ENCODE data around the gene C1QTNF6.

The C1QTNF6 gene

DNA sequence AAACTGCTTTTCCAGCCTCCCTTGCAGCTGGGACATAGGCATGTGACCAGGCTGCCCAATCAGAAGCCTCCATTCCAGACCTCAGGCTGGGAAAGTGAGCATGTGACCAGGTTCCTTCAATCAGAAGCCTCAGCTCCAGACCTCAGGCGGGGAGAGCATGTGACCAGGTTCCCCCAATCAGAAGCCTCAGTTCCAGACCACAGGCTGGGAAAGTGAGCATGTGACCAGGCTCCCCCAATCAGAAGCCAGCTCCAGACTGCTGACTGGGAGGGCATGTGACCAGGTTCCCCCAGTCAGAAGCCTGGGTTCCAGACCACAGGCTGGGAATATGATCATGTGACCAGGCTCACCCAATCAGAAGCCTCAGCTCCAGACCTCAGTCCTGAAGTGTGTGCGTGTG lies 26.6 kb downstream of the C1QTNF6 start:
- Mint-ChIP-seq H3K27ac (peak overlapping the region; percentile 98), H3K9me3 (no peaks in the 10 kb centered on the region), H3K36me3 (ENCODE audit: low read depth) (no peaks in the 10 kb centered on the region), H3K27me3 (peaks cover 7% of the 10 kb centered on the region), H3K4me3 (peak overlapping the region; percentile 72), H3K4me1 (ENCODE audit: low read depth) (peaks cover 95% of the 10 kb centered on the region)

GRCh38 chr22:37160027-37160426 lies 28.0 kb downstream of the C1QTNF6 start:
- Mint-ChIP-seq H3K27ac (no peak overlapping the region), H3K27me3 (peaks cover 7% of the 10 kb centered on the region), H3K4me1 (ENCODE audit: low read depth) (peaks cover 94% of the 10 kb centered on the region), H3K36me3 (ENCODE audit: low read depth) (no peaks in the 10 kb centered on the region), H3K4me3 (no peak overlapping the region), H3K9me3 (no peaks in the 10 kb centered on the region)

GRCh38 chr22:37158963-37159290 lies 29.1 kb downstream of the C1QTNF6 start:
- H3K36me3 Mint-ChIP-seq (ENCODE audit: low read depth), result no peaks in the 10 kb centered on the region
- H3K27ac Mint-ChIP-seq, result no peak overlapping the region
- no peaks in the 10 kb centered on the region for H3K9me3 Mint-ChIP-seq
- H3K4me3 Mint-ChIP-seq, result no peak overlapping the region
- H3K4me1 Mint-ChIP-seq (ENCODE audit: low read depth), result peaks cover 88% of the 10 kb centered on the region
- H3K27me3 Mint-ChIP-seq, result peaks cover 7% of the 10 kb centered on the region

- no peaks in the 10 kb centered on the region for H3K9me3 Mint-ChIP-seq
- H3K27ac Mint-ChIP-seq, result peak overlapping the region; percentile 48
- peaks cover 76% of the 10 kb centered on the region for H3K4me1 Mint-ChIP-seq (ENCODE audit: low read depth)
- H3K4me3 Mint-ChIP-seq, result no peak overlapping the region
- H3K36me3 Mint-ChIP-seq (ENCODE audit: low read depth), result no peaks in the 10 kb centered on the region
- H3K27me3 Mint-ChIP-seq, result peaks cover 7% of the 10 kb centered on the region
Observed at GRCh38 chr22:37157516-37158285, 30.3 kb downstream of the C1QTNF6 start.

DNA sequence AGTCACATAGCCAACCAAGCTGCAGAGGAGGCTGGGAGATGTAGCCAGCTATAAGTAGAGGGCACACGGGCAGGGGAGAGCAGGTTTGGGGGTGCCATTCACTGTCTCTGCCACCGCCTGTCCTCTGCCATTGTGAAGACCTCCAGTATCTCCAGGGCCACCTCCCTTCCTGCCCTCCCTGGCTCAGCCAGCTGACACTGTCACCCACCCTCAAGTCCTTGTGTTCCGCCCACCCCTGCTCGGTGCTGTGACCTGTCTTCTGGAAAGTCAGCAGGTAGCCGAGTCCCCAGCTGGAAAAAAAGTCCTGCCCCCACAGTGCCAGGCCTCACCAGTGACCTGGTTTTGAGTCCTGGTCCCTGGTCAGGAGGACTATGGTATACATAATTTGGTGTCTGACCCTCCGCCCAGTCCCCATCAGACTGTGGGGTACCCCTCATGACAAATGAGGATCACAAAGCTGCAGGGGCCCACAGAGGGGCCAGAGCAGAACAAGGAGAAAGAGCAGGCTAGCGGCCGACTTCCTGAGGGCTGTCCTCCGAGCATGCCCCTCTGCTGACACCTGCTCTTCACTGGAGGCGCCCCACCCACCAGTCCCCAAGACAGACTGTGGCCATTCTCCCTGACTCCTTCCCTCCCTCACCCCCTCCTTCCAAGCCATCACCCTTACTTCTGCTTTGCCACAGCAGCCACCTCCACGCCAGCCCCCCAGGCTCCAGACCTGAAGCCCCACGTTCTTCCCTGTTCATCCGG lies 31.2 kb downstream of the C1QTNF6 start:
- peak overlapping the region; percentile 48 for H3K27ac Mint-ChIP-seq
- no peaks in the 10 kb centered on the region for H3K36me3 Mint-ChIP-seq (ENCODE audit: low read depth)
- no peaks in the 10 kb centered on the region for H3K9me3 Mint-ChIP-seq
- peaks cover 7% of the 10 kb centered on the region for H3K27me3 Mint-ChIP-seq
- no peak overlapping the region for H3K4me3 Mint-ChIP-seq
- peaks cover 72% of the 10 kb centered on the region for H3K4me1 Mint-ChIP-seq (ENCODE audit: low read depth)

GRCh38 chr22:37155971-37156370 lies 32.1 kb downstream of the C1QTNF6 start:
- H3K27me3 Mint-ChIP-seq, result peaks cover 7% of the 10 kb centered on the region
- peaks cover 70% of the 10 kb centered on the region for H3K4me1 Mint-ChIP-seq (ENCODE audit: low read depth)
- H3K36me3 Mint-ChIP-seq (ENCODE audit: low read depth), result no peaks in the 10 kb centered on the region
- no peak overlapping the region for H3K4me3 Mint-ChIP-seq
- peaks cover under 1% of the 10 kb centered on the region for H3K9me3 Mint-ChIP-seq
- no peak overlapping the region for H3K27ac Mint-ChIP-seq

- Mint-ChIP-seq H3K4me3 (no peak overlapping the region), H3K9me3 (peaks cover 4% of the 10 kb centered on the region), H3K36me3 (ENCODE audit: low read depth) (no peaks in the 10 kb centered on the region), H3K27me3 (peaks cover 7% of the 10 kb centered on the region), H3K27ac (peak overlapping the region; percentile 36), H3K4me1 (ENCODE audit: low read depth) (peaks cover 70% of the 10 kb centered on the region)
Observed at GRCh38 chr22:37154925-37155712, 32.9 kb downstream of the C1QTNF6 start.

DNA sequence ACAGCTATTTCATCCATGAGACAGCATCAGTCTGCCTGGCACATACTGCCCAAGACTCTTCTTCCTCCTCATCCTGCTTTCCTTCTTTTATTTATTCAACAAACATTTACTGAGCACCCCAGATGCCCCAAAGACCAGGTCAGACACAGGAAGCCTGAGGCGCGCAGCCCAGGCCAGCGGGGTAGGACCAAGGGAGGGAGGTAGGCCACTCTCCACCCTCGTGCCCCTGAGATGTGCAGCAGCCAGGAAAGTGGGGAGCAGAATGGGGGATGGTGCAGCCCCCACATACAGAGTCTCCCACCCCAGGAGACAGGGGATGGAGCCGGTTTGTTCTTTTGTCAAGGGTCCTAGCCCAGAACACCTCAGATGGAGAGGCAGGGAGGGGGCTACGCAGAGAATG lies 34.1 kb downstream of the C1QTNF6 start:
- Mint-ChIP-seq H3K36me3 (ENCODE audit: low read depth) (no peaks in the 10 kb centered on the region), H3K4me3 (no peak overlapping the region), H3K9me3 (peaks cover 4% of the 10 kb centered on the region), H3K27ac (no peak overlapping the region), H3K4me1 (ENCODE audit: low read depth) (peaks cover 66% of the 10 kb centered on the region), H3K27me3 (peaks cover 7% of the 10 kb centered on the region)

DNA sequence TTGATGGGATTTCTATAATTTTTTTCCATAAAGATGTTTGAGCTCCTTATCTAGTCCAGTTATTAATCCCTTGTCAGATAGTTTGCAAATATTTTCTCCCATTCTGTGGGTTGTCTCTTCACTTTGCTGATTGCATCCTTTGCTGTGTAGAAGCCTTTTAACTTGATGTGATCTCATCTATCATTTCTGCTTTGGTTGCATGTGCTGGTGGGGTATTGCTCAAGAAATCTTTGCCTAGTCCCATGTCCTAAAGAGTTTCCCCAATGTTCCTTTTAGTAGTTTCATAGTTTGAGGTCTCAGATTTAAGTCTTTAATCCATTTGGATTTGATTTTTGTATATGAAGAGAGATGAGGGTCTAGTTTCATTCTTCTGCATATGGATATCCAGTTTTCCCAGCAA lies 36.6 kb downstream of the C1QTNF6 start:
- peaks cover 4% of the 10 kb centered on the region for H3K9me3 Mint-ChIP-seq
- no peaks in the 10 kb centered on the region for H3K27me3 Mint-ChIP-seq
- H3K27ac Mint-ChIP-seq, result no peak overlapping the region
- H3K4me1 Mint-ChIP-seq (ENCODE audit: low read depth), result peaks cover 64% of the 10 kb centered on the region
- H3K4me3 Mint-ChIP-seq, result no peak overlapping the region
- peaks cover 9% of the 10 kb centered on the region for H3K36me3 Mint-ChIP-seq (ENCODE audit: low read depth)

- peaks cover 65% of the 10 kb centered on the region for H3K4me1 Mint-ChIP-seq (ENCODE audit: low read depth)
- no peaks in the 10 kb centered on the region for H3K27me3 Mint-ChIP-seq
- peaks cover 4% of the 10 kb centered on the region for H3K9me3 Mint-ChIP-seq
- H3K27ac Mint-ChIP-seq, result peak overlapping the region; percentile 77
- H3K4me3 Mint-ChIP-seq, result peak overlapping the region; percentile 50
- H3K36me3 Mint-ChIP-seq (ENCODE audit: low read depth), result peaks cover 12% of the 10 kb centered on the region
Observed at GRCh38 chr22:37150701-37151100, 37.3 kb downstream of the C1QTNF6 start.

- H3K4me1 Mint-ChIP-seq (ENCODE audit: low read depth), result peaks cover 70% of the 10 kb centered on the region
- H3K27ac Mint-ChIP-seq, result peak overlapping the region; percentile 99
- peaks cover 4% of the 10 kb centered on the region for H3K9me3 Mint-ChIP-seq
- peaks cover 17% of the 10 kb centered on the region for H3K36me3 Mint-ChIP-seq (ENCODE audit: low read depth)
- H3K4me3 Mint-ChIP-seq, result peak overlapping the region; percentile 84
- H3K27me3 Mint-ChIP-seq, result no peaks in the 10 kb centered on the region
Observed at GRCh38 chr22:37148742-37149665, 39.0 kb downstream of the C1QTNF6 start.

DNA sequence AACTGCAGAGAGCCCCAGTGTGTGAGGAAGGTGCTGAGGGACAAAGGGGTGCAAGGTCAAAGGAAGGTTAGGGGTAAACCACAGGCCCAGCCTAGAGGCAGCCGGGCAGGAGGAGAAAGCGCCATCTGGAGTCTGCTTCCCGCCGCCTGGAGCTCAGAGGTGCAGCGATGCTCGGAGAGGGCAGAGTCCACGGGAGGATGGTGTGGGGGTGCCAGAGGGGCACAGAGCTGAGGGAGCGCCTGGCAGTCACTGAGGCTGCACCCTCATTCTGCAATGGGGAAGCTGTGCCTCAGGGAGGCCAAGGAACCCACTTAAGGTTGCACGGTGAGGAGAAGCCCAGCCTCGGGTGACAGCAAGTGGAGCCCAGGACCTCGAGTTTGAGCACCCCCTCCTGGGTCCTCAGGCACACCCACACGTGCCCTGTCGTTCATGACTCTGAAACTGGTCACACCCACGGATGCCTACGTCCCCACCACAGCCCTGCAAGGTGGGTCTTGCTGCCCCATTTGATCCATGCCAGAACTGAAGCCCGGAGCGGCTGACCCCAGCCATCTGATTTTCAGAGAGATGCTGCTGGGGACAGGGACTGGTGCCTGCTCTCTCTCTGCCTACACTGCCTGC lies 39.9 kb downstream of the C1QTNF6 start:
- Mint-ChIP-seq H3K4me3 (peak overlapping the region; percentile 84), H3K9me3 (peaks cover 4% of the 10 kb centered on the region), H3K36me3 (ENCODE audit: low read depth) (peaks cover 23% of the 10 kb centered on the region), H3K4me1 (ENCODE audit: low read depth) (peaks cover 78% of the 10 kb centered on the region), H3K27me3 (no peaks in the 10 kb centered on the region), H3K27ac (peak overlapping the region; percentile 99)

DNA sequence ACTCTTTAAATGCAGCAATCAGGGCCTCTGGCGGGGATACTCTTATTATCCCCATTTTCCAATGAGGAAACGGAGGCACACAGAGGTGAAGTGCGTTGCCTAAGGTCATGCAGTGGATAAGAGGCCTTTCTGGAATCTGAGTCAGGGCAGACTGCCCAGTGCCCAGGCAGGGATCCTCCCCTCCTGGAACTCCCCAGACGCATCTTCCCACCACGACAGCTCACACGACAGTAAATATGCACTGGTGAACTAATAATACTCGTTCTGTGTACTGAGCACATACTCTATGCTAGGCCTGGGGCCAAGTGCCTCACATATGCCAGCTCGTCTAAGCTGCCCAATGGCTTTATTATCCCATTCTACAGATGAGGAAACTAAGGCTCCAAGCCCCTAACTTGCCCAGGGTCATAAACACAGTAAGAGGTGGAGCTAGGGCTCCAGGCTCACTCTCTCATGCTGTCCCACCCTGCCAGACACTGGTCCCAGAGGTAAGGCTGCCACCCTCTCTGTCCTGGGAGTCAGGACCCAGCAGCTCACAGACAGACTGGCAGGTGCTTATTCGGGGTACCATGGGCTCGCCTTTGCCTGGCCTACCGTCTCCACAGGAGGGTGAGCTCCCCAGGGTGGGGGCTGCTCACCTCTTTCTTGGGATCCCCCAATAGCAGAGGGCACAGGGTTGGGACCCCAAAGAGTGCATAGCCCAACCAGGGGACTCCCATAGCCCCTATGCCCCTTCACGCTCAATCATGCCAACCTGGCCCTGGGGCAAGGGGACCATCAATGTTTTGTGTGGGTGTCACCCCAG lies 40.7 kb downstream of the C1QTNF6 start:
- H3K4me1 Mint-ChIP-seq (ENCODE audit: low read depth), result peaks cover 79% of the 10 kb centered on the region

More for the DNA sequence above, 40.7 kb downstream of the C1QTNF6 start:
- Mint-ChIP-seq H3K36me3 (ENCODE audit: low read depth) (peaks cover 30% of the 10 kb centered on the region), H3K27ac (peak overlapping the region; percentile 99), H3K9me3 (peaks cover 4% of the 10 kb centered on the region), H3K4me3 (peak overlapping the region; percentile 84), H3K27me3 (no peaks in the 10 kb centered on the region)

Data from stimulated activated naive CD8-positive, alpha-beta T cell treated with anti-CD3 and anti-CD28 coated beads, Interleukin-15, Interleukin-2, amounts not matched to agents 100 ng/mL and 50 ng/mL, for 24 hours (primary cell).